Ecto neural progenitor cell (in vitro differentiated cells): ENCODE results near the gene CST6.

Experiments used
- DNase-seq: peaks from one replicate; pipeline ENCODE4 v3.0.0-alpha.2; 2018; ENCODE audit warnings: low spot score

CST6 gene, protein sequence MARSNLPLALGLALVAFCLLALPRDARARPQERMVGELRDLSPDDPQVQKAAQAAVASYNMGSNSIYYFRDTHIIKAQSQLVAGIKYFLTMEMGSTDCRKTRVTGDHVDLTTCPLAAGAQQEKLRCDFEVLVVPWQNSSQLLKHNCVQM

DNA sequence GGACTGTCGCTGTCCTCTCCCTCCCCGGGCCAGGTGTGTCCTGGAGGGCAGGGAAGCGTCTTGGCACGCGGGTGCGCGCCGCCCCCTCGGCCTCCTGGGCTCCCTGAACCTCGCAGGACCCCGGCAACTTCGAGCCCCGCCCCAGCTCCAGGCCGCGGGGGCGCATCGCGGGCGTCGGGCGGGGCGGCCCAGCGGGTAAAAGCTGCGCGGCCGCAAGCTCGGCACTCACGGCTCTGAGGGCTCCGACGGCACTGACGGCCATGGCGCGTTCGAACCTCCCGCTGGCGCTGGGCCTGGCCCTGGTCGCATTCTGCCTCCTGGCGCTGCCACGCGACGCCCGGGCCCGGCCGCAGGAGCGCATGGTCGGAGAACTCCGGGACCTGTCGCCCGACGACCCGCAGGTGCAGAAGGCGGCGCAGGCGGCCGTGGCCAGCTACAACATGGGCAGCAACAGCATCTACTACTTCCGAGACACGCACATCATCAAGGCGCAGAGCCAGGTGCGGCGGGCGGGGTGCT lies at the start of gene CST6:
CST6 (plus strand) TSS at position 224 of the 519 bp plus-strand sequence; CDS start at position 261, 37 bp downstream.
- no peak for DNase-seq

DNA sequence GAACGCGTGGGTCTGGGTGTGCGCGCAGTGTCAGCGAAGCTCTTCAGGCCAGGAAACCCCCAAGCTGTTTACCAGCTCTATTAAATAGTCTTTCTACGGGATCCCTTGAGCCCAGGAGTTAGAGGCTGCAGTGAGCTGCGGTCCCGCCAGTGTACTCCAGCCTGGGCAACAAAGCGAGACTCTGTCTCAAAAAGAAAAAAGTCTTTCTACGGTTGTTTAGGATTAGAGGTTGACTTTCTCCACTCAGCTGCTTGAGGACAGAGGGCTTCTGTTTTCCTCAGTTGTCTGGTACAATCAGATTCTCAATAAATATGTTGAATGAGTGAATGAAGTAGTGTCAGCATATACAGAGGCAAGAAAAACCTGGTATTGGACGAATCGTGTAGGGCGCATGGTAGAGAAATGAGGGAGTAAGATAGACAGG lies 49.7 kb upstream of the CST6 start:
- no peak for DNase-seq

DNA sequence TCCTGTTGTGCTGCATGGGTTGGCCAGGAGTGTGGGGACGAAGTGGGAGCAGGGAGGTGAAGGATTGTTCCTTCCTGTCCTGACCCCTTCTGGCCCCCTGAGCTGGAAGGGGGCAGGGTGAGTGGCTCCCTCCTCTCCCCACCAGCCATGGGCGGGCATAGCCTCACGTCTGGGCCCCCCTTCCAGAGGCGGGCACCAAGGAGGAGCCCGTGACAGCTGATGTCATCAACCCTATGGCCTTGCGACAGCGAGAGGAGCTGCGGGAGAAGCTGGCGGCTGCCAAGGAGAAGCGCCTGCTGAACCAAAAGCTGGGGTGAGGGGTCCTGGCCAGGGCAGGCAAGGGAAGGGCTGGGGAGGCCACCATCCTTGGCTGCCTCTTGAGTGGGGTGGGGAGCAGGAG lies 46.9 kb upstream of the CST6 start:
- no peak for DNase-seq

DNA sequence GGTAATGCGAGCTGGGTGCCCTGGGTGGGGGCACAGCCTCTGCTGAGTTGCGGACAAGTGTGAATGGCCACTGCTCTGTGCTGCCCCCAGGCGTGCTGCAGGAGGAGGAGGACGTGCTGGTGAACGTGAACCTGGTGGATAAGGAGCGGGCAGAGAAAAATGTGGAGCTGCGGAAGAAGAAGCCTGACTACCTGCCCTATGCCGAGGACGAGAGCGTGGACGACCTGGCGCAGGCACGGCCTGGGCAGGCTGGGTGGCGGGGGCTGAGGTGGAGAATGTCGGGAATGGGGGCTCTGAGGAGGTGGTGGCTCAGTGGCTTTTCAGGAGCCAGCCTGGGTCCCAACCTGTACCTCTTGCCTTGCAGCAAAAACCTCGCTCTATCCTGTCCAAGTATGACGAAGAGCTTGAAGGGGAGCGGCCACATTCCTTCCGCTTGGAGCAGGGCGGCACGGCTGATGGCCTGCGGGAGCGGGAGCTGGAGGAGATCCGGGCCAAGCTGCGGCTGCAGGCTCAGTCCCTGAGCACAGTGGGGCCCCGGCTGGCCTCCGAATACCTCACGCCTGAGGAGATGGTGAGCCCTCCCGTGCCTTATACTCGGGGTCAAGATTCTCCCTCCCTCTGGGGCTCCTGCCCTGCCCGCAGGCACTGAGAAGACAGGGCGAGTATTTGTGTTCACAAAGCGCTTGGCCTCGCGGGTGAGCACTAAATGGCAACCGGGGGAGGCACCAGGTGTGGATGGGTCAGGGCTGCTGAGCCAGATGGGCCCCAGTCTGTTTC lies 45.6 kb upstream of the CST6 start:
- no peak for DNase-seq

DNA sequence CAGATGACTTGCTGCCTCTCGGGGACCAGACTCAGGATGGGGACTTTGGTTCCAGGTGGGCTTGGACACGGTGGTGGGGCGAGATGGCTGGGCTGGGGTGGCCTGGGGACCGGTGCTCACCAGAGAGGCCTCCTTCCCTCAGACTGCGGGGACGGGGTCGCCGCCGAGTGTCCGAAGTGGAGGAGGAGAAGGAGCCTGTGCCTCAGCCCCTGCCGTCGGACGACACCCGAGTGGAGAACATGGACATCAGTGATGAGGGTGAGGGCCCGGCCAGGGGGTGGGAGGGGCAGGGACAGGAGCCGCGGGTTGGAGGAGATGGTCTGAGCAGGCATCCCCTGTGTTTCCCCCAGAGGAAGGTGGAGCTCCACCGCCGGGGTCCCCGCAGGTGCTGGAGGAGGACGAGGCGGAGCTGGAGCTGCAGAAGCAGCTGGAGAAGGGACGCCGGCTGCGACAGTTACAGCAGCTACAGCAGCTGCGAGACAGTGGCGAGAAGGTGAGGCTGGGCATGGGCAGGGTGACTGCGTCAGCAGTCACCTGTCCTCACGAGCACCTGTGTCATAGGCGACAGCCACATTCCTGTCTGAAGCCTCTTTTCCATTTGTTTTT lies 44.4 kb upstream of the CST6 start:
- DNase-seq: no peak

DNA sequence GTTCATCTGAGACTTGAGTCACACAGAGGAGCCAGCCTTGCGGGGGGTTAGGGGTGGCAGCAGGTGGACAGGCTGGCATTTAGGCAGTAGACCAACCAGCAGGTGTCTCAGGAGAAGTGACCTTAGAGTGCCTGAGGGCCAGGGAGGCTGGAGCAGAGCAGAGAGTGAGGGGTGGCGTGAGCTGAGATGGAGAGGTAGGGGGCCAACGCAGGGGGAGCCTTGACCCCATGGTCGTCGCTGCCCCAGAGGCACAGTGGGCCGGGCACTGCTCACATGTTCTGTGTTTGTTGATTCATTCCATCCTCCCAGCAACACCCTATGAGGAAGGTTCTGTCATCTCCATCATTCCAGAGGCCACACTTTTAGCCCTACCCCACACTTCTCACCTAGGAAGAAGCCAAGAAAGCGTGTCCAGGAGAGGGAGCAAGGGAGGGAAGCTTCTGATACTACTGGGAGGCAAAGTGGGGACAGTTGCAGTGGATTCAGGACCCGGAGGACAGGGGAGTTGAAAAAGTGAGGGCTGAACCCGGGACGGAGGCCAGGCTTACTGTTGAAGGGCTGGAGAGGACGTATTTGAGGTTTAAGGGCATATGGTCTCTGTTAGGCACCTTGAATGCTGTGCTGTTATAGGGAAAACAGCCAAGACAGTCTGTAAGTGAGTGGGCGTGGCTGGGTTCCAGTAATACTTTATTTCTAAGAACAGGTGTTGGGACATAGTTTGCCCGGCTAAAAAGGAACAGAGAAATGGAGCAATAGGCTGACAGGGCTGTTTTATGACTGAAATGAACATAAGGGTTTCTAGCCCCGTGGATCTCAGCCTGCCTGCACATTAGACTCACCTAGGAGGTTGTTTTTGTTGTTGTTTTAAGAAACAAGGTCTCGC lies 43.0 kb upstream of the CST6 start:
- DNase-seq: no peak

DNA sequence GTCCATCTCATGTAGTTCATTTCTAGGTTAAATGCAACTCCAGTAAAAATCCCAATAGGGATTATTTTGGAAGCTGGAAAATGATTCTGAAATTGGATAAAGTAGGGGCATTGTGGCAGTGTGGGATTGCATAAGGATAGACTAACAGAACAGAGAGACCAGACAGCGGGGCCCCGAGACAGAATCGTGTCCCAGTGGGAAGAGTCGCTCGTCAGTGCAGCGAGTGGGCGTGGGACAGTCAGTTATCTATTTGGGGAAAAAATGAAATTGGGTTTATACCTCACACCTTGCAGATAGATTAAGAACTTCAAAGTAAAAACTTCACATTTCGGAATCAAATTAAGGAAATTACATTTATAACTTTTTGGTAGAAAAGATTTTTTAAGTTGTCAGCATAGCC lies 39.7 kb upstream of the CST6 start:
- DNase-seq: no peak

DNA sequence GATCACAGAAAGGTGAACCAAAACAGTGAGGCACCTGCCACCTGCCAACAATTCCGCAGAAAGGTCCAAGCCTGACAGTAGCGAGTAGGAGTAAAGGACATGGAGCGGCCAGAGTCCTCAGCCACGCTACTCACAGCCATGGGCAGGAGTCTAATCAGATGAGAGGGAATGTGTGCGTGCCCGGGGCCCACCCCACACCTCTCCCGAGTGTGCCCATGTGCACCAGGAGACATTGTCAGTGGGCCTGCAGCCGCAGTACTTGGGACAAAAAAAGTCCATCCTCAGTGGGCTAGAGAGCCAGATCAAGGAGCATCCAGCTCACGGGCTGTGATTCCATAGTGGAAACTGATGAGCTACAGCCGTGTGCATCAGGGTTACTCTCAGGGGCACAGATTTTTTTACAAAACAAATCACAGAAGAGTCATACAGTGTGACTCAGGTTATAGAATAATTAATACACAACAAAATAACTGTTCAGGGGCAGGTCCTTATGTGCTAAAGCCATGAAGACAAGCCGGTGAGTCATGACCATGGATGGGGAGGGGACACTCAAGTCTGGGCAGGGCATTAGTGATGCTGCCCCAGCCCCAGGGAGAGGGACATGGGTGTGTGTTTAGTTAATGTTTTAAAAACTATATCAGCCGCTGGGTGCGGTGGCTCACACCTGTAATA lies 38.2 kb upstream of the CST6 start:
- DNase-seq: no peak

DNA sequence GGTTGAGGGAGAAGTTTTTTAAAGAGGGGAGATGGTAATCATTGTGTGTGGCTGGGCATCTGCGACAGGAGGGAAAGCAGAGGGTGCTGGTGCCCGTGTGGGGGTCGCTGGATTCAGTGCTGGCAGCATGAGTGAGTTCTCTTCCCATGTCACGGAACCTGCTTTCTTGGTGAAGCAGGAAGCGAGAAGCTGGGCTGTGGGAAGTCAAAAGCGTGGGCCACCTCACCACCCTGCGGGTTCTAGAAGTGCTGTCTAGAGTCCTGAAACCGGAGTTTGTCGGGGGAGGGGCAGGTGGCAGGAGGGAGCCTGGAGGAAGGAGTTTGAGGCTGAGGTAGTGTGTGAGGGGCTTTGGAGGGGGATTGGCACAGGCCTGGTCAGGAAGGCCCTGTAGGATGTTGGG lies 36.0 kb upstream of the CST6 start:
- no peak for DNase-seq

DNA sequence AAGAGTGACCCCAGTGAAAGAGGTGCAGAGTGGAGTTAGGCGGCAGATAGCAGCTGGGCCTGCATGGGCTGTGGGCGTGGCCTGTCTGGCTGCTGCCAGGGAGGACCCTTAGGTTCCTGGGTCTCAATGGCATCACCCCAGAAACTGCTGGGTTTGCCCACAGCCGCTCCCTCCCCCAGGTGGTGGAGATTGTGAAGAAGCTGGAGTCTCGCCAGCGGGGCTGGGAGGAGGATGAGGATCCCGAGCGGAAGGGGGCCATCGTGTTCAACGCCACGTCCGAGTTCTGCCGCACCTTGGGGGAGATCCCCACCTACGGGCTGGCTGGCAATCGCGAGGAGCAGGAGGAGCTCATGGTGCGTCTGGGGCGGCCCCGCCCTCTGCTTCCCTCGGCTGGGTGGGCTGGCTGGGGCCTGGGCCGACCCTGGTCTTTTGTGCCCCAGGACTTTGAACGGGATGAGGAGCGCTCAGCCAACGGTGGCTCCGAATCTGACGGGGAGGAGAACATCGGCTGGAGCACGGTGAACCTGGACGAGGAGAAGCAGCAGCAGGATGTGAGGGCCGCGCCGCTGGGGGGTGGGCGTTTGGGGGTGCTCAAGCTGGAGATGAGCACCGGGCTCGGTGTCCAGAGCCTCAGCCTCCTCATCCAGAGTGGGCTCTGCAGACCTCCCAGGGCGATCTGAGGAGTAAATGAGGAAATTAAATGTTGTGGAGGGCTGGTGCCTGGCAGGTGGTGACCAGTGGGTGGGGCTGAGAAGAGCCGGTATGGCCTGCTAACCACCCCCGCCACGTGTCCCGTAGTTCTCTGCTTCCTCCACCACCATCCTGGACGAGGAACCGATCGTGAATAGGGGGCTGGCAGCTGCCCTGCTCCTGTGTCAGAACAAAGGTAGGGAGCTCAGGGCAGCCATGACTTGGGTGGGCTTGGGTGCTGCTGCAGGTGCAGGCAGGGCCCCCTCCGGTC lies 35.3 kb upstream of the CST6 start:
- DNase-seq: no peak

DNA sequence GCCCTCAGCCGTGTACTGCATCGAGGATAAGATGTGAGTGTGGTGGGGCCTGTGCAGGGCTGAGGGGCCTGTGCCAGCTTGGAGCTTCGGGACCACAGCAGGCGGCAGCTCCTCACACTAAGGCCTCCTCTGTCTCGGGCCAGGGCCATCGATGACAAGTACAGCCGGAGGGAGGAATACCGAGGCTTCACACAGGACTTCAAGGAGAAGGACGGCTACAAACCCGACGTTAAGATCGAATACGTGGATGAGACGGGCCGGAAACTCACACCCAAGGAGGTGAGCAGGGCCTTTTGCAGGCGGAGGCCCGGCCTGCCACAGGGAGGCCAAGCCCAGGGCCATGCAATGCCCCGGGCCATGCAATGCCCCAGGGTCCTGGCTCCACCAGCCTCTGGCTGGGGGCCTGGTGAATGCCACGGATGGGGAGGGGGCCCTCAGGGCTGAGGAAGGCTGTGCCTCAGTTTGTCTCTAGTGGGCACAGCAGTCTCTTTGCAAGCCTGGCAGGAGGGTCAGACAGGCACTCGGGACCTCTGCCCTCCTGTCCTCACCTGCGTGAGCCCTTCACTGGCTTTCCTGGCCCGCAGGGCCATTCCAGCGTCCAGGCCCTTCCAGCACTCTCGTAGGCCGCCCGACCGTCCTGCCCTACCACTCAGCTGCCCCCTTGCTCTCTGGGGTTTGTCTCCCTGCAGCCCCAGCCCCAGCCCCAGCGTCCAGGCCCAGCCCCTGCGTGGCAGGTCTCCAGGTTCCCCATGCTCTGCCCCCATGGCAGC lies 34.0 kb upstream of the CST6 start:
- DNase-seq: no peak

DNA sequence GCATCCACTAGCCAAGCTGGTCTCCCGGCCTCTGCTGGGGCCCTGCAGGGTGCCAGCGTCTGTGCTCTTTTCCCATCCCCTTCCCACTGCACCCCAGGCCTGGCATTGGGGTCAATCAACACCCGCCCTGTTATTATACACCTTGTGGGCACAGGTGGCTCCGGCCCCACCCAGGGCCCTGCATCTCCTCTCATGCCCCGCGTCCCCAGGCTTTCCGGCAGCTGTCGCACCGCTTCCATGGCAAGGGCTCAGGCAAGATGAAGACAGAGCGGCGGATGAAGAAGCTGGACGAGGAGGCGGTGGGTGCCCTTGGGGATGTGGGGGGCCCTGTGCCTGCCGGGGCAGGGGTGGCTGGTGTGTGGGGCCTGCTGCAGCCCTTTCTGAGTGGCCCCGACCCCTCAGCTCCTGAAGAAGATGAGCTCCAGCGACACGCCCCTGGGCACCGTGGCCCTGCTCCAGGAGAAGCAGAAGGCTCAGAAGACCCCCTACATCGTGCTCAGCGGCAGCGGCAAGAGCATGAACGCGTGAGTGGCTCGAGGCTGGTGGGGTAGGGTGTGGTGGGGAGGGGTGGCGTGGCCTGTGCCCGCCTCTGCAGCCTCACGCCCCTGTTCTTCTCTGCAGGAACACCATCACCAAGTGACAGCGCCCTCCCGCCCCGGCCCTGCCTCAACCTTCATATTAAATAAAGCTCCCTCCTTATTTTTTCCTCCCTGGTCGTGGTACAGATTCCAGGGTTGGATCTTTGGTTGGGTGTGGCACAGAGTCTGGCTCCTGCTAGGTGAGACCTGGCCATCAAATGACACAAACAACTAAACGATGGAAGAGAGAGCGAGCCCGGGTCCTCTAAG lies 33.2 kb upstream of the CST6 start:
- no peak for DNase-seq

DNA sequence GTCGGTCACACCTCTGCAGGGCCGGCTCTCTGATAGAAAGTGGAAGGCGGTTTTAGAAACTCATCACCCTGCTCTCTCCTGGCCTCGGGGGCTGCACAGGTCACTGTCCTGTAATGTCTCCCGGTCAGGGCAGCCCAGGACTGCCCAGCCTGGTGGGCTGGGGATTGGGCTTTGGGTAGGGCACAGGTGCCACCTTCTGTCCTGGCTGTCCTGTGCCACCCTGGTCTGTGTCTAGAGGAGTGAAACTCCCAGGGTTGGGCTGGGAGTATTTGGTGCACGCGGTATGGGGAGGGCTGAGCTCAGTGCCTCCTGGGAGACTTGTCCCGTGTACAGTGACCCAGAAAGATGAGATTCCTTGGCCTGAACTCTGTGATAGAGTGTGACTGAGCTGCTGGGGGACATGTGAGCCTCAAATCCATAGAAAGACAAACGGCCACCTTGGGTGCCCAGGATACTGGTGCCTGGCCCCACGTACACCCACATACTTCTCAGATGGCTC lies 32.5 kb upstream of the CST6 start:
- DNase-seq: no peak

DNA sequence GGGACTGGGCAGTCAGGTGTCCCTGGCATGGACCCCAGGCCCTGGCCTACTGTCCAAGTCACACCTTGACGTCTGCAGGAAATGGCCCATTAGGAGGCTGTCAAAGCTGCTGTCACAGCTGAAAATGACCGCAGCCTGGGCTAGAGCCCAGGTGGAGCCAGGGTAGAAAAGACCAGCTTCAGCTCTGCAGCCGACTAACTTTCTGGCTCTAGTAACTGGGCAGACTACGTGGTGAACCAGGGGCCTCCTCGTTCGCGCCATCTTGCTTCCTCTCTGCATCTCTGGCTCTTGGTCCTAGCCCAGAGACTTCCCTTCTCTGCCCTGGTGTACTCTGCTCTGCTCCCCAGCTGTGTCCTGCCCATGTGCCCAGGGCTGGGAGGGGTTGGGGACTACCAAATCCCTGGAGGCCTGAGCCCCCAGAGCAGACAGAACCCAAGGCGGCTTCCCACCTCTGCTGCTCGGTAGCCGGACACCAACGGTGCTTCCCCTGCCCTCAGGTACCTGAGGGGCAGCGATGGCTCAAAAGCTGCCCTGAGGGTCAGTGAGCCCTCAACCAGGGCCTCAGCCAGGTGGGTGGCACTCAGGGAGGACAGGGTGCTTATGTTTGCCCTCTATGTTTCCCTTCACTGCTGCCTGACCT lies 30.6 kb upstream of the CST6 start:
- DNase-seq: no peak

DNA sequence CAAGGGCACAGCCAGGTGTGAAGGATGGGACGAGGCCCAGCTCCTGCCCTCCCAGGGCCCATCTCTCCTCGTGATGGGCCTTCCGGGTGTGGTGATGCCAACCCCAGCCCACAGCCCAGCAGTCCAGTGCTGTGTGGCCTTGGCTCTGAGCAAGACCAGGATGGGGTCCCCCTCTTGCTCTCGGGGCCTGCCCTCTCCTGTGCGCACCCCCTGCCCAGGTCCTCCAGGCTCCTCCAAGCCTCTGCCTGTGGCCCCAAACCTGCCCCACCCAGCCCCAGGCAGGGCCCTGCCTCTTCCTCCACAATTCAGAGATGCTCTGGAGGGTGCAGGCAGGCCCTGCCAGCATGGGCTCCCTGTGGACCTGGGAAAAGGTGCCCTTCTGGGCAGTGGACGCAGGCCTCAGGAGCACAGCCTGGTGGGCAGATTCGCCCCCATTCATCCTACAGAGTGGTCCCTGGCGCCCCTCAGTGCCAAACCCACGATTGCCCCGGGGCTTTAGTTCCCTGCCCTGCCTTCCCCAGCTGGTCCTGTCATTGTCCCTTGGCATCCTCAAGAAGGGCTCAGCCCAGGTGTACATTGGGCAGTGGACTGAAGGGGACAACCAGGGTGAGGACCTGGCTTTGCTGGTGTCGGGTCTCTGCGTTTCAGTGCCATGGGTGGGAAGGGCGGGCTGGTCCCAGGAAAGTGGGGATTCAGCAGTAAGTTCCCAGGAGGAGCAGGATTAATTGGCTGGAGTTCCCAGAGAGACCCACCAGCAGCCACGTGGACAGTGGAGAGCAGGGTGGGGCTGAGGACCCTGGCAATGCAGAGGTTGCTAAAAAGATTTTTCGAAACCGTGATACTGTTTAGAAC lies 29.6 kb upstream of the CST6 start:
- DNase-seq: no peak

DNA sequence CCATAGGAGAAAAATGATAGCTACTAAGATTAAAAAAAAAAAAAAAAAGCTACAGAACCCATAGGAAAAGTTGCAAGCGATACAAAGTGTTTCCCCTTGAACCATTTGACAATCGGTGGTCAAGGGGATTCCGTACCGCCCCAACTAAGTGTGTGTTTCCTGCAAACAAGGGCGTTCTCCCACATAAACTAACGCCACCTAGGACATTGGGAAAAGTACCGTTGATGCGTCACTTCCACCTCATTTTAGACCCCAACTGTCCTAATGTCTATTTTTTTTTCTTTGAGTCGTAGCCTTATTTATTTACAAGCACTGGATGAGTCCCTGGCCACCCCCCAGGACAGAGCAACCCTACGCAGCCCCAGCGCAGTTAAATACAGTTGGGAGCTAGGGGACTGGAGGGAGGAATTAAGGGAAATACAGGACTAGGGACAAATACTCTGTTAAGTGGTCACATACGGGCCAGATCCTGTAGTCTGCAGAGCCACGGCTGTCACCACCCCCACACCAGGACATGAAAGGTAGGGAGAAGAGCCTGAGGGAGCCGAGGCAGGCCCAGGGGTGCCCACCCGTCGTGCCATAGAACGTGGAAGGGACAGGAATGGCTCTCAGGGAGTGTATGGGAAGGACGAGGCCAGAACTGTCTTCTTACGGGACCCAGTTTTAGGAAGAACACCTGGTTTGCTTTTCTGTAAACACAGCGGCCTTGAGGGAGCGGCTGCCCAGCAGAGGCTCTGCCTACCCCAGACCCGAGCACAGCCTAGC lies 28.8 kb upstream of the CST6 start:
- DNase-seq: no peak
